ENCODE results near the gene UST.

DNA sequence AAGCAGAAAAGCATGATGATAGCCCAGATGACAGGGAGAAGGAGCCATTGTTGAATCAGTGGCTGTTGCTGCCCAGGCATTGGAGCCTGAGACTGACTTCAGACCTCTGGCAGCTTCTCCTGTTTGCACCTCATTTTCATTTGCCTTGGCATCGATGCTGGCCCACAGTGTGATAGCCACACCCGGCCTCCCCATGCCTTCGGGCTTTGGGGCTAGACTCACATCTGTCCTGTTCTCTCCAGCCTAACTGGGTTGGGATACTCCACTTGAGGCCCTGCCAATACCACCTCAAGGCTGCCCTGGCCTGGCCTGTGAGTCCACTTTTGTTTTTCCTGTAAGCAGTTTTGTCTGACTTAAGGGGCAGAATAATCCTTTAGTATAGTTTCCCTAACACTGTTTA is 140.4 kb downstream of the UST start:
- TF ChIP-seq POLR2A (IDR thresholded peaks at IDR 0.05; ENCODE audit: control extremely low read depth in 1 of 2, low read depth in 2 of 2, low read length in 2 of 2): no peak
- no peak for TF ChIP-seq TBP (IDR thresholded peaks at IDR 0.05; ENCODE audit: low read depth, low read length)
- TF ChIP-seq, protein P1, sequence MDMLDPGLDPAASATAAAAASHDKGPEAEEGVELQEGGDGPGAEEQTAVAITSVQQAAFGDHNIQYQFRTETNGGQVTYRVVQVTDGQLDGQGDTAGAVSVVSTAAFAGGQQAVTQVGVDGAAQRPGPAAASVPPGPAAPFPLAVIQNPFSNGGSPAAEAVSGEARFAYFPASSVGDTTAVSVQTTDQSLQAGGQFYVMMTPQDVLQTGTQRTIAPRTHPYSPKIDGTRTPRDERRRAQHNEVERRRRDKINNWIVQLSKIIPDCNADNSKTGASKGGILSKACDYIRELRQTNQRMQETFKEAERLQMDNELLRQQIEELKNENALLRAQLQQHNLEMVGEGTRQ (IDR thresholded peaks at IDR 0.05; ENCODE audit: low read length): no peak
- no peak for TF ChIP-seq POLR2AphosphoS5 (IDR thresholded peaks at IDR 0.05; ENCODE audit: low read depth, low read length)
- TF ChIP-seq CHD1 (IDR thresholded peaks at IDR 0.05; ENCODE audit: low read depth, low read length): no peak

All from H1 (cell line).